Left colon (tissue), 2 donors: ENCODE measurements around the gene GAB1. TPM values are rescaled to one million over a fixed set of nuclear protein-coding genes. Genes with fewer than 3 reads are reported as not detected.

Source experiments
- ATAC-seq: fragments of 200-7000 bp; cut with Tn5 transposase; one replicate; pipeline ENCODE4 v1.9.1; 2020; ENCODE audit warnings: mild to moderate bottlenecking, moderate library complexity
- DNase-seq, 2 donors: peaks; one replicate each; pipeline ENCODE4 v3.0.0-alpha.2; 2020
- intact Hi-C, 2 donors: fragments of 100-400 bp; cut with DNase I in 1 of 2; cut with micrococcal nuclease in 1 of 2; formaldehyde crosslinking; loops; one replicate each; pipeline versions ENCODE4 v1.11.2 to v1.14.0; 2022; cut with DNase I, micrococcal nuclease
- total RNA-seq, 2 donors: library from RNA; stranded (reverse); fragmentation: NEBNext Ultra II Directional; extraction: Animal tissue kit (Norgen Biotek cat#: 25700); gene quantifications; one replicate each; pipeline ENCODE4 v1.2.1, GENCODE V29; 2021
- donor health status: DM: no; HTN: no; CAD: no.
- donor health status: DM: yes; HTN: yes; CAD: no.

GAB1 gene
- total RNA-seq, 2 donors from 2014 or later: 69.0 to 71.1 TPM

DNA sequence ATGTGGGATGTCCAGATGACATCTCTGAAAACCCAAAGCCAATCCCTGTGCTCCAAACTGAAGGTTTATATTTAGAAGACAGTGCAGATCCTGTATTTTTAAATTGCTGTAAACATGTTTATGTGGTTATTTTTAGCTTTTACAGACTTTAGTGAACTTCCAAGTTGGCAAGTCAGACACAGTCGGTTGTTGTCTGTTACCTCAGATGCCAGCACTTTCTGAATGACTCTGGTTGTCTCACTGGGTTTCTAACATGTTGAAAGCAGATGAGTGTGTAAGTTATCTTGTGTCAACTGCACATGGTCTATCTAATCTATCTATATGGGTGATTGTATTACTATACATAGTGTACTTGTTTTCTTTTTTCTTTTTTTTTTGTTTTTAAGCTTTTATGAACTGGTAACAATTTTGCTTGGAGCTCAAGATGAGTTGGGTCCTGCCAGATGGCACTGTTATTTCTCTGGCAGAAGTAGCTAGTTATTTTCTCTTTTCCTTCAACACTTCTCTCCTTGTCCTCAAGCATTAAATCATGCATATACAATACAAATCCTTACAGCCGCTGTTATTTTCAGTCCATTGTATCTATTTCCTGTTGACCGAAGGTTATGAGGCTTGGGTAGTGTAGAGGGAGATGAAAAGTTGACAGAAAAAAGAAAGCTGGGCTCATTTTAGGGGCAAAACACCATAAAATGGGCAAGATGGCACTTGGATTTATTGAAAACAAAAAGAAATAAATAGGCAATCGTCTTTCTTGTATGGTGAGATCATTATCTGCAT lies 66.3 kb downstream of the GAB1 start:
- DNase-seq (no peak), ATAC-seq (no peak)
- intact Hi-C loops: no loop called here

DNA sequence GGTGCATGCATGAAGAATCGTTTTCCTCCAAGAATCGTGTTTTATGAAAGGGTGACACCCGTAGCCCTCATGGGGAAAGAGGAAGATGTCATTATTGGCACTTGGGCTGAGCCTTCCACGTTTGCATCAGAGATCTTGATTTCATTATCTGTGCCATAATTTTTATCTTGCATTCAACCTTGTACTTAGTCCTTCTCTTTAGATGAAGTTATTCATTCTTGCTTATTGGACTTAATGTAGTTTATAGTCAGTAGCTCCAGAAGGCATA lies 66.8 kb downstream of the GAB1 start:
- DNase-seq (no peak), ATAC-seq (no peak)
- intact Hi-C loops: no loop called here

GRCh38 chr4:143404555-143404954 lies 67.9 kb downstream of the GAB1 start:
- intact Hi-C loops: no loop called here
- DNase-seq (no peak), ATAC-seq (no peak)

- DNase-seq: no peak
- intact Hi-C loops: no loop called here
- peak; percentile 30 for ATAC-seq
Measured at GRCh38 chr4:143405075-143405730, 68.5 kb downstream of the GAB1 start.

DNA sequence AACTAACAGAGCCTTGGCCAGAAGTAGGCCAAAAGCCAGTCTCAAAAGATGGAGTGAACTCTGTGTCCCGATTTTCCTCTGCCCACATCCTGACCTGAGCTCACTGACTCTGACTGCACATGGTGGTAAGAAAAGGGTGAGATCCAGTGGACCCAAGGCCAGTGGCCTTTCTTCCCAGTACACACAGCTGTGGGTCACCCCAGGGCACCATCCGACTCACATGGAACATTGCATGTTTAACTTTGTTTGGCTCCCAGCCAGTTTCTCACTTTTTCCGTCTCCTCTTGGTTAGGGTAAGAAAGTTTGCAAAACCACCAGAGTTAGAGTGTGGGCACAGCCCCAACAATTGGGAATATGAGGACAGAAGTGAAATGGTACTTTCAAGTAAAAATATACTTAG lies 69.8 kb downstream of the GAB1 start:
- intact Hi-C loops: no loop called here
- DNase-seq: peak; percentile 21 to 45
- peak; percentile 54 for ATAC-seq

DNA sequence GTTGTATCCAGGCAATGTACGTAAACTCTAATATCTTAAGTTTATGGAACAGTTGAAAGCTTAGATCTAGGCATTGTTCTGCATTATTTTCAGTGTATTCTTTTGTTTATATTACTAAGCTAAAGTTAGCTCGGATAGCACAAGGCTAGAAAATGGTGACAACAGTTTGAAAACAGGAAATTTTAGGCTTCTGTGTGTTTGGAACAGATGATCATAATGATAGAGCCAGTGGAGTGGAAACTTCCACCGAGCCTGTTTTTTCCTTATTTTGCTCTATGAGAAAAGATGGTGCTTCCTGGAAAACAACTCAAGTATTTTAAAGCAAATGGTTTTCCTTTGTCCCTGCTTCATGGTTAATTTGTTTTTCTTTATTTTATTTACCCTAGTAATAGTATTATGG lies 70.8 kb downstream of the GAB1 start:
- no peak for DNase-seq
- ATAC-seq: no peak
- intact Hi-C loops: no loop called here

GRCh38 chr4:143407888-143408287 lies 71.2 kb downstream of the GAB1 start:
- intact Hi-C loops: no loop called here
- DNase-seq: no peak
- ATAC-seq: no peak

DNA sequence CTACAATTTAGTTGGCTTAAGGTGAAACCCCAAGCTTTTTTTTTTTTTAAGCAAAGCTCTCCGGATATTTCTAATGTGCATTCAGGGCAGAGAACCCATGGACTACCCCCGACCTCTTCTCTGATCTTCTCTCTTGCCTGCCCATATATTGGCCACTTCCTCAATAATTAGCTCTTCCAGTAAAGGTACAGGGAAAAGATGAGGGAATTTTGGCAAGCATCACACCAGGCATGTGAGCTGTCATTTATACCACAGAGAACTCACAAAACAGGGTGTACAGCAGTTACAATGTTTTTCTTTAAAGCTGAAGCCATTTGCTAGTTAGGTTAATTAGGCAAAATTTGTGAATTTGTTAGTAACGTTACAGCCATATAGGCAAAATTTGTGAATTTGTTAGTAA lies 73.3 kb downstream of the GAB1 start:
- ATAC-seq (no peak), DNase-seq (no peak)
- intact Hi-C loops: no loop called here

- ATAC-seq: peak; percentile 47
- DNase-seq: no peak
- intact Hi-C loops: no loop called here
Measured at GRCh38 chr4:143411527-143412419, 75.1 kb downstream of the GAB1 start.

DNA sequence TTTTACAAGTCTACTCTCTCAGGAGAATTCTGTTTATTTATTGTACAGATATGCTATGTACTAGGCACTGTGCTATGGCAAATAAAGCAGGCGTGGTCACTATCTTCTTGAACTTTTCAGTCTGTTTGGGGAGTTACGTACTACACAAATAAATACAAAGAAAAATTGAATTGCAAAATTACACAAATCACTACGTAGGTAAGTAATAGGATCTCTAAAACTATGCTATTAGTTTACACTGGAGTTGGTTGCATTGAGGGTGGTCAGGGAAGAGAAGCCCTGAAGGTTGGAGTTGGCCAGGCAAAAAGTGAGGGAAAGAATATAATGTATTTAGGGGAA lies 75.7 kb downstream of the GAB1 start:
- intact Hi-C loops: no loop called here
- DNase-seq (no peak), ATAC-seq (no peak)

DNA sequence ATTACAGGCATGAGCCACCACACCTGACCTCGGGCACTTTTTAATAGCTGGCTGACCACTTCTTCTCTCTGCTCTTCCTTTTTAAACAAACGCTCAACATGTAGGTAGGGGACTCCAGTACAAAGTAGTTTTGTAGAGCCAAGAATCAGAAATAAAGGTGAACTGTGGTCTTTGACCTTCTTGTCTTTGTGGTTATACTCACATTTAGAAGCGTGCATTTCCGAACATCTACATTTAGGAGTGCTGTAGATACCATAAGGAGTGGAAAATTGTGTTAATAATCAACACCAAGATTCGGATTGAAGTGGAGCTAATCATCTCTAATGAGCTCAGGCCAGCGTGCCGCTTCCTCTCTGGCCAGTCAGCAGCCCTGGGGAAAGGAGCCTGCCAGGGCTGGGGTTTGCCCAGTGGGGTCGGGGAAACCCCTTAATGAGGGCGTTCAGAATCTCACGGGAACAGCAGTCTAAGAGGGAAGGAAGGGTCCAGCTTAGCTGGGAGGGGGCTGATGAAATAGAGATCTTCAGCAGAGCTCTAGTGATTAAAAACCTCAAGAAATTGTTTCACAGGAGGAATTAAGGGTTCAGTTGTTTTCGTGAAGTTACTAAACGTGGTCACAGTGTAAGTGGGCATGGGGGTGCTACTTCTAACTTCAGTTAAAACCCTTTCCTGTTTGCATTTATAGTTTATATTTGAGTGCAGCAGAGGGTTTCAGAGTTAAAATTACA lies 81.2 kb downstream of the GAB1 start:
- intact Hi-C loops: no loop called here
- DNase-seq: no peak
- ATAC-seq: no peak

DNA sequence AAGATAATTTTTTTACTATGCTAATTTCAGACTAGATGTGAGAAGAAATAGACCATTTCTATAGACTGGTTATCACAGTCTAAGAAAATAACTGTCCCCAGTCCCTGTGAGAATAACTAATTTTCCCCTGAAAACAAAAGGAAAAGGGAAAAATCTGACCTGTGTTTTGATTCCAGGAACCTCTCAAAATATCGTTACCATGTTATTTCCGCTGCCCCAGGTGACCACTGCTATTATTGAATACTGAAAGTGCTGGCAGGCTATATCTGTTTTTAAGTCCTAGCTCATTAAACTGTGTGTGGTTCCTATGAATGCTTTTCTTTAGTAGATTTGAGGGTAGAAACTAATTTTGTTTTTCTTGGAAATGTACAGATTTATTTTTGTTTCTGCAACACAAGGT lies 83.6 kb downstream of the GAB1 start:
- ATAC-seq: no peak
- intact Hi-C loops: no loop called here
- no peak for DNase-seq

DNA sequence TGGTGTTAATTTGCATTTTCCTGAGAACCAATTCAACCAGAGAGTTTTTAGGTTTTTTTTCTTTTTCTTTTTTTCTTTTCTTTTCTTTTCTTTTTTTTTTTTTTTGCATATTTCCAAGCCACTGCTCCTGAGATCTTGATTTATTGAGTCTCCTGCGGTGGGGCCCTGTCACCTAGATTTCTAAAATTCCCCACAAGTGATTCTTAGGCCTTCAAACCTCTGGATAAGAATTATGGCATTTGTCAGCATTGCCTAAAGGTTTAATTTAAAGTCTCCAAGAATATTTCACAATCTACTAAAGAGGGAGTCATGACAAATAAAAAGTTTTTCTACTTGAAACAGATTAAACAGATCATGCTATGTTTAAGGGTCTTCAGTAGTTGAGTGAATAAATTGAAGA lies 84.9 kb downstream of the GAB1 start:
- intact Hi-C loops: no loop called here
- no peak for DNase-seq
- no peak for ATAC-seq

DNA sequence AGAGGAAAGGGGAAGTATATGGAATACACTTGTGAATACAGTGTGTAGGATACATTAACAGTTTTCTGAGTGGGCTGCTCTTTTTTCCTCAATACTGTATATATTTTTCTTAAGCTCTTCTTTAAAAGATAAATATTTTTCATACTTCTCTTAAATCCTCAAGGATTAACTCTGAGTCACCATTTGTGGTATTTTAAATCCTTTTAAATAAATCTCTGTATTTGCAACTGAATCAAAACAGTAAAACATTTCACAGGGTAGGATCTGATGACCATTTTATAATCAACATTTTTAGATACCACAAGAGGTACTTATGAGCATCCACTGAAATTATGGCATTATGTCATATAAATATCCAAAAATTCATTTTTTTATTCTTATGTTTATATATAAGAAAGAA lies 87.6 kb downstream of the GAB1 start:
- DNase-seq (no peak), ATAC-seq (no peak)
- intact Hi-C loops: no loop called here

DNA sequence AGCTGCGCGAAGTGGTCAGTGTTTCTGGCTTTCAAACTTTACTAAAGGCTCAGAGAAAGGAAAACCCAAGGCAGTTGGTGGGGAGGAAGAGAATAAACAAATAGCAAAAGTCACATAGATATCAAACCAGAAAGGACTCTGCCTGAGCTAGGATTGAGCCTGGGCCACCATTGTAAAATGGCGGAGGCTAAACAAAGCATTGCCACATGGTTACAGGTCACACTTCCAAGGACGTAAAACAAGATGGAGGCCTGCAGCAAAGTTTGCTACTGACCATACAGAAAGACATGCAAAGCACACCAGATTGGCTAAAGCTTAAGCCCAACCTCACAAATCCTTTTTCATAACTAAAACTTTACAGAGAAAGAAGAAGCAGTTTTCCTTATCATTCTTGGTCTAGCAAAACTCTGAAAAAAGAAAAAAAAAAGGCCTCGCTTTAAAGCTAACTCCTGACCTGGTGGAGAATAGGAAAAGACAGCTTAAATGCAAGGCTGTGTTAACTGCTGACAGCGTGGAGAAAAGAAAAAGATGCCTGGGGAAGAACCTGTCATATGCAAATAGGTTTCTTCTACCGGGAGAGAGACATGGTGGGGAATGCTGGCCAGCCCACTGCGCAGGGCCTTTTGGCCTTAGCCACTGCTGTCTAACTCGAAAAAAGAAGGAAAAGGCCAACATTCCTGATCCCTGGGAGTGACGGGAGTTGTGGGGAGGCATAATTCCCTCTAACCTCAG lies 95.0 kb downstream of the GAB1 start:
- intact Hi-C loops: no loop called here
- ATAC-seq (no peak), DNase-seq (no peak)

GRCh38 chr4:143432258-143432591 lies 95.5 kb downstream of the GAB1 start:
- no peak for DNase-seq

DNA sequence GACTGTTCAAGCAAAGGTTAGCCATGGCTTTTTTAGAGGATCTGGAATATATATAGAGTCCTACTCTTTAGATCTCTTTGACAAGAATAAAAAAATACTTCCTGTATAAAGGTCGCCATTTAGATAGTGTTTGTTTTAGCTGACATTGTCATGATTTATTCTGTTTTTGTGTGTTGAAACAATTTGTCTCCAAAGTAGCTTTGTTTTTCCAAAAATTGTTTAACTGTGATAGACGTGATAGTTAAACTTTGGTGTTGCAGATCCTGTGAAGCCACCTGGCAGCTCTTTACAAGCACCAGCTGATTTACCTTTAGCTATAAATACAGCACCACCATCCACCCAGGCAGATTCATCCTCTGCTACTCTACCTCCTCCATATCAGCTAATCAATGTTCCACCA lies 96.6 kb downstream of the GAB1 start:
- peak; percentile 19 for ATAC-seq
- intact Hi-C loops: no loop called here
- no peak for DNase-seq

More at GRCh38 chr4:143432258-143432591, 95.5 kb downstream of the GAB1 start:
- intact Hi-C loops: no loop called here
- no peak for ATAC-seq

- ATAC-seq (no peak), DNase-seq (no peak)
- intact Hi-C loops: no loop called here
Measured at GRCh38 chr4:143435955-143436354, 99.3 kb downstream of the GAB1 start.

DNA sequence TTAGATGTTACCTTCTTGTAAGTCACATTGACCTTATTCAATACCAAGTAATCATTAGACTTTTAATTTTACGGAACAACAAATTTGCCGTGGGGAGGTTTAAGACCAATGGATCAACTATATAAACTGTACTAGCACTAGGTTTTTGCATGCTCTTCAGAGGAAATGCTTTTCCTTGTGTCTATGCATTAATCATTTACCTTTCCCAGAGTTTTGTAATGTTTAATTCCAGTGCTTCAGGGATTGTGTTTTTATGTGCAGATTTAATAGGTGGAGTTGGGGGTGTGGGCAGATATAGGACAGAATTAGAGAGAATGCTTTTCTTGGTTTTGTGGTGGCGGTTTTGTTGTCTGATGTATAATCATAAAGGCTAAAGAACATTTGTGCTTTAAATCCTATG lies 100.8 kb downstream of the GAB1 start:
- ATAC-seq: peak; percentile 70
- DNase-seq: no peak
- intact Hi-C loops: no loop called here
